COR-L47 (cell line): ENCODE data around the gene FBL.
A peak's percentile ranks its signal among the peaks of the same experiment; 100 is the strongest.
"Not testable (repeated sequence)": the region's sequence is repeated elsewhere in the genome, so short reads cannot be mapped to it uniquely, and the experiment has no call there.

Source experiments
- DNase-seq: peaks from one replicate; lab custom pipeline; 2025; lab: John Stamatoyannopoulos, UW

FBL gene

DNA sequence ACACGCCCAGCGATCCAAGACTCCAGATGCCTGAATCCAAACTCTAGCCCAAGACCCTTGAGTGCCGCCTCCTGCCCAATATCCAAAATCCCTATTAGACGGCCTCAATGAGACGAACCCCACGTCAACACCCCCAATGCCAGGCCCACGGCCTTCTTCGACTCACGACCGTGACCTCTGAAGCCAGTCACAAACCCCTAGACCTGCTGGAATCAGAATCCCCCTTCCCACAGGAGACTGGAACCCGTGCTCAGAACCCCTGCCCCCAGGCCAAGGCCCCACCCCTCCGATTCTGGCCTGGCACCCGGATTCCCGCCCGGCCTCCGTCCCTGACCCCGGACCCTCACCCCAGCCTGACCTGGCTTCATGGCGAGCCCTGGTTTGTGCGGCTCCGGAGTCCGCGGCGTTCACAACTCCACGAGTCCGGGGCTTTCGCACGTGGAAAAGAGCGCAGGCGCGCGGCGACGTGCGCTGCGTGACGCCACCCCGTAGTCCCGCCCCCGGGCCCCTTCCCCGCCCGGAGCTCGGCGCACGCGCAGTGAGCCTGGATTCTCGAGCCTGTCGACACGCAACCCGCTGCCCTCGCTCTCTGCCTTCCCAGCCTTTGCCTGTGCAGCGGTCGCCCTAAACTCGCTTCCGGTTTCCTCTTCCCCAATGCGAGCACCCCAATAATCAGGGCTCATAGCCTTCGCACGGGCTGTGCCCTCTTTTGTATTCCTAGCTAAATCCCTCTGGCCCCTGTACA lies at the start of gene FBL:
FBL (minus strand) TSS at position 447 of the 745 bp plus-strand sequence; CDS start at position 368, 79 bp downstream.
- DNase-seq: peak; percentile 90

- DNase-seq: not testable (repeated sequence)
These were observed 48.9 kb upstream of the FBL start for GRCh38 chr19:39895096-39895495.

DNA sequence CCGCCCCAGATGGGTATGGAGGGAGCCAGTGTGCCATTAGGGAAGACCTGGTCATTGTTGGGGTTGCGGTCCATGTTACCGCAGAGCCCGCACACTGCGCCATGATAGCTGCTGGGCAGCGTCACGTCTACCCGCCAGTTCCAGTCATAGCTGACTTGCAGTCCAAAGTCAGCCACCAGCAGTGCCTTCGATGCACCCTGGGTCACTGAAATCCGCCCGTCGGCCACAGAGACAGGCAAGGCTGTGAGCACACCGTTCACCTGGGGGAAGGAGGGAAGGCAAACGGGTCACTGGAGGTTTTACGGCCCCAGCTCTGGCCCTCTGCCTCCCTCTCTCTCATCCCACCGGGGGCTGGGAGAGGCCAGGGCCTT lies 48.0 kb upstream of the FBL start:
- DNase-seq: not testable (repeated sequence)

GRCh38 chr19:39893366-39894235 lies 47.4 kb upstream of the FBL start:
- not testable (repeated sequence) for DNase-seq

DNA sequence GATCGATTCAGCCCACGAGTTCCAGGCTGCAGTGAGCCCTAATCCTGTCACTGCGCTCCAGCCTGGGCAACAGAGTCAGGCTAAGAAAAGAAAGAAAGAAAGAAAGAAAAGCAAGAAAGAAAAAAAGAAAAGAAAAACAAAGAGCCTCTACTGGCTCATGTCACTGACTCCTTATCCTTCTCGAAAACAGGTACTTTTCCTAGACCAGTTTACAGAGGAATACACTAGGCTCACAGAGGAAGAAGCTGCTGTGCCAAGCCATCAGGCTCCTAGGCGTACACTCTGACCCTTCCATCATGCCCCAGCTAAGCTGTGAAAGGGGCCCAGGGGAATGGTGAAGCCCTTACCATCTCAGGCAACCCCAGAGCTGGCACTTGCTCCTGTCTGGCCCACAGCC lies 46.3 kb upstream of the FBL start:
- DNase-seq: not testable (repeated sequence)

DNA sequence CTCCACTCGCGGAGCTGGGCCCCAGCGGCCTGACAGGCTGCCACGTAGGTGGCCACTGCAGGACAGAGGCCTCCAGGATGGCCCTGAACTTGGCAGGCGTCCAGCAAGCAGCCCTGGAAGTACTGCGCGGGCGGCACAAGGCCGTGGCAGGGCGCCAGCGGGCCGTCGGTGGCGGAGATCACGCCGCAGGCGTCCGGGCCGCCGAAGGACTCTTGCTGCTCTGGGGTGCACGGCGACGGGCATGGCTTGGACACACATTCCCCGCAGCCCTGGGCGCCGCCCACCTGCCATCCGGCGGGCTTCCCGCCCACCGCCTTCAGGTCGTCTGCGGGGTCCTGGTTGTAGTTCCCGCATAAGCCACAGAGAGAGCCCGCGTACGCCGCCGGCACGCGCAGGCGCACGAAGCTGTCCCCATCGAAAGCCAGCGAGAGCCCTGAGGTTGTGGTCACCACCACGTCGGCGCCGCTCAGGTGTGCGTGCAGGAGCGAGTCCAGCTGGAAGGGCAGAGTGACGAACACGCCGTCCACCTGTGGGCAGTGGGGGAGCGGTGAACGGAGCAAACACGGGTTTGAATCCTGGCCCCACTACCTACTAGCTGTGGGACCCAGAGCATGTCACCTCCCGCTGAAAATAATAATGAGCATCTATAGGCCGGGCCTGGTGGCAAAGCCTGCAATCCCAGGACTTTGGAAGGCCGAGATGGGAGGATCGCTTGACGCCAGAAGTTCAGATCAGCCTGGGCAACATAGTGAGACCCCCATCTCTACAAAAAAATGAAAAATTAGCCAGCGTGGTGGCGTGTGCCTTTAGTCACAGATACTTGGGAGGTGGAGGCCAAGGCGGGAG lies 45.7 kb upstream of the FBL start:
- DNase-seq: not testable (repeated sequence)

DNA sequence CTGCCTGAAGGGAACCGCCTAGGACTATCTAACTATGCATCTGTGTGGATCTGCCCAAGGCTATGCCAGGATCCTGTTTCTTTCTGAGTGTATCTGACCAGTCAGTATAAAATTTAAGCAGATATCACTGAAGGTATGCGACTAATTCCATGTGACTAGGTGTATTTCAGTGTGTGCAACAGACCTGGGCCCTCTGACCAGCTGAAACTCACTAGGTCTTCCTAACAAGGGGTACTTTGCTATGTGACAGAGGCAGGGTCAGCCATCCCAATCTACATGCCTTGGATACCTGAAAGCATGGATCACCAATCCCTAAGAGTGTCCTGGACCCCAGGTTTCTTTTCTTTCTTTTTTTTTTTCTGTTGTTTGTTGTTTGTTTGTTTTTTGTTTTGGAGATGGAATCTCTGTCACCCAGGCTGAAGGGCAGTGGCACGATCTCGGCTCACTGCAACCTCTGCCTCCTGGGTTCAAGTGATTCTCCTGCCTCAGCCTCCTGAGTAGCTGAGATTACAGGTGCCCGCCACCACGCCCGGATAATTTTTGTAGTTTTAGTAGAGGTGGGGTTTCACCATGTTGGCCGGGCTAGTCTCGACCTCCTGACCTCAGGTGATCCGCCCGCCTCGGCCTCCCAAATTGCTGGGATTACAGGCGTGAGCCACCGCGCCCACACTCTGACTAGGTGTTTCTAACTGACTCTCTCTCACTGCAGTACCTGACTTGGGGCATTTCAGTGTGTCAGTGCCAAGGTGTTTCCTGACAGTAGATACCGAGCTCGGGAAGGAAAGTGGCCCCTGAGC lies 44.8 kb upstream of the FBL start:
- DNase-seq: no peak

DNA sequence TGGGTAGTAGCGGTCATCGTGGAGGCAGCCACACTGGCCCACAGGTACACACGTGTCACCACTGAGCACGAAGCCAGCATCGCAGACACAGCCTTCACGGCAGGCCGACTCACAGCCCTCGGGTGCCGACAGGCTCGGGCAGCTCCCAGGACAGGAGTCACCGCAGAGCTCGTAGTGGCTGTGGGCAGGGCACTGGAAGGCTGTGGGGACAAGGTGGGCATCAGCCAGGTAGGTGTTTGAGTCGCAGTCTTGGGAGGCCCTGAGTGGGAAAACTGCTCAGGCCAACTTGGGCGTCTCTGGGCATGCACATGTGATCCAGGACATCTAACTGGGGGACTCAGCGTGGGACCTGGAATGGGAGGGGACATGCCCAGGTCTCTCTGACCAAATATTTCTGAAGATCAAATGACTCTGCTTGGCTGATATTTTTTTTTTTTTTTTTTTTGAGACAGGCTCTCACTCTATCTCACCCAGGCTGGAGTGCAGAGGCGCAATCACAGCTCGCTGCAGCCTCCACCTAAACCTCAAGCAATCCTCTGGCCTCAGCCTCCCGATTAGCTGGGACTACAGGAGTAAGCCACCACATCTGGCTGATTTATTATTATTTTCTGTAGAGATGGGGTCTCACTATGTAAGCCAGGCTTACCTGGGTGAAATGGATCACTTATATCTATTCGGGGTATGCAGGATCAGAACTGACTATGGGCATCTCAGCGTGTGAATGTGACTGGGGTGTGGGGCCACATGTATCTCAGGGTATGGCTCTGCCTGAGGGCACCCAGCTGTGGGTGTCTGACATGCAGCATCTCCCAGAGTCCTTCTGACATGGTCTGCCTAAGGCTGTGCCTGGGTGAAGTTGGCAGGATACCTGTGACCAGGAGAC lies 43.9 kb upstream of the FBL start:
- not testable (repeated sequence) for DNase-seq

- DNase-seq: not testable (repeated sequence)
These were observed 41.3 kb upstream of the FBL start for GRCh38 chr19:39887456-39887951.

DNA sequence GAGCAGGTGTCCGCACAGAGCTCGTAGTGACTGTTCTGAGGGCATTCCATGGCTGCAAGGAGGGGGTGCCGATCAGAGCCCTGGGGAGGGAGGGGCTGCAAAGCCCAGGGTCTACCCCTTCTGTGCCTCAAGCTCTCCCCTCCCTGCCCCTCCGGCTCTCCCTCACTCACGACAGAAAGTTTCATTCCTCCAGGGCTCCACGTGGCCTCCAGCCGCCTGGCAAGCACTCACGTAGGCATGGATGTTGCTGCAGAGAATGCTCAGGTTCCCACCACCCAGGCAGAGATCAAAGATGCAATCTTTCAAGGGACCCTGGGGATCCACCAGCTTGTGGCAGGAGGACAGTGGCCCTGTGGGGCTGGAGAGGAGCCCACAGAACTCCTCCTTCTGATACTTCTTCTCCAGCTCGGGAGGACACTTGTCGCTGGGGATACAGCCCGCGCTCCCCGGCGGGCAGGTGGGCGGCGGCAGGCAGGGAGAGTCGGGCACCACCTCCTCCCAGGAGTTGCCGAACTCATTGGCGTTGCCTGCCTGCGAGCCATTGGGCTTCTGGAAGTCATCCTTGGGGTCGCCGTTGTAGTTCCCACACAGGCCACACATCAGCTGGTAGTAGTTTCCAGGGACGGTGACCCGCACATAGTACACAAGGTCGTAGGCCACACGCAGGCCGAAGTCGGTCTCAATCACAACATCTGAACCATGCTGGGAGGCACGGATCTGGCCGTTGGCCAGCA lies 39.8 kb upstream of the FBL start:
- DNase-seq: not testable (repeated sequence)

GRCh38 chr19:39884721-39885120 lies 38.5 kb upstream of the FBL start:
- not testable (repeated sequence) for DNase-seq

DNA sequence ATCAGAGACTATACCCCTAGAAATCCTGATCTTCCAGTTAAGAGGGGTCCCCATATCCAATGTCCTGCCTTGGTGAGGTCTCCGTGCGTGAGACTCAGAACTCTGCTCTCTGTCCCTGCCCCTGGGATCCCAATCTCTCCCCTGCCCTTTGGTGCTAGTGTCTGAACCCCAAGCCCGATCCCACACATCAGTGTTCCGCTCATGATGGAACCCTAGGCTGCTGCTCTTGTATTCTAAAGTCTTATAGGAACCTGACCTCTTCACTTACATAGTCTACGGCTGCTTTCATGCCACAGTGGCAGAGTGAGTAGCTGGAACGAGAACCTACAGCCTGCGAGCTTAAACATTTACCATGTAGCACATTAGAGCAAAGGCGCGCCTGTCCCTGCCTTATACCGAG lies 36.5 kb upstream of the FBL start:
- not testable (repeated sequence) for DNase-seq

DNA sequence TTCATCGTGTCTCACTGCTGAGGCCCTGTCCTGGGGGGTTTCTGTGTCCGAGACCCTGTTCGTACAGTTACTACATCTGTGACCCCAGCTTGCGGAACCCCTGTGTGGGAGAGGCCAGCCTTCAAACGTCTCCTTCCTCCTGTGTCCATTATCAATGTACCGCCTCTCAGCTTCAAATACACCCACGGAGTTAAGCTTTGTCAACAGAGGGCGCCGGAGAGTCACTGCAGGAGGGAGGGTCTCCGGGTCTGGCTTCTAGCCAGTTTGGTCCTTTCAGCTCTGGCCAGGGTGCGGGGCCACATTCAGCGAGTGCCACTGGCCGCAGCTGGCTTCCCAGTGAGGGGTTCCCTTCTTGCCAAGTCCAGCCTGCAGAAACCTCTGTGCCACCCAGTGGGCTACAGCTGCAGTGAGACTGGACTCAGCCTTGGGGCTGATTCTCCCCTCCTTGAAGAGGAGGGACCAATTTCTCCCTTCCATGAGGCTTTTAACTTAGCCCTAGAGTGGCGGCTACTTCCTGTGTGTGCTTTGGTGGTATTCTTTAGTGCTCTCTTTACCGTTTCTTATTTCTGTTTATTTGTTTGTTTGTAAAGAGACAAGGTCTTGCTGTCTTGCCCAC lies 35.4 kb upstream of the FBL start:
- peak; percentile 72 for DNase-seq

DNA sequence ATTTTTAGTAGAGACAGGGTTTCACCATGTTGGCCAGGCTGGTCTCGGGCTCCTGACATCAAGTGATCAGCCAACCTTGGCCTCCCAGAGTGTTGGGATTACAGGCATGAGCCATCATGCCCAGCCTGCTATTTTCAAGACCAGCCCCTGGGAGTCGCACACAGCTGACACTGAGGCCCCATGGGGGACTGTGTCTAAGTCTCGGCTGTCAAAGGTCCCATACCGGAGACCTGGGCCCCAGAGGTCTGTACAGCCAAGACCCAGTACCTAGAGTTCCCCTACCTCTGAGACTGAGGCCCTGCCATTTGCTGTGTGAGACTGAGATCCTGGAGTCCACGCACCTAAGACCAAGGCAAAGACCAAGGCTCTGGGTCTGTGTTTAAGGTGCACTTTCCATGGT lies 34.1 kb upstream of the FBL start:
- not testable (repeated sequence) for DNase-seq

DNA sequence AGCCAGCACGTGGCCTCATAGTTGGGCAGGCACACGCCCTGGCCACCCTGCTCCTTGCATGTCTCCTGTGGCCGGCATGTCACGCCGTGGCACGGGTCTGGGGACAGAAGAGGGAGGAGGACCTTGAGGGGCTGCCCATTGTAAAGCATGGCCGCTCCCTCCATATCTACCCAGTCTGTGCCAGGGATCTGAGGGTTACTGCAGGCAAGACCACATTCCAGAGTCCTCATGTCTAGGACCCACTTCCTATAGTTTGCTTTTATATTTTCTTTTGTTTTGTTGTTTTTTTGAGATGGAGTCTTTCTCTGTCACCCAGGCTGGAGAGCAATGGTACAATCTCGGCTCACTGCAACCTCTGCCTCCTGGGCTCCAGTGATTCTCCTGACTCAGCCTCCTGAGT lies 33.6 kb upstream of the FBL start:
- DNase-seq: not testable (repeated sequence)

GRCh38 chr19:39878866-39879265 lies 32.7 kb upstream of the FBL start:
- DNase-seq: not testable (repeated sequence)

- DNase-seq: no peak
These were observed 32.2 kb upstream of the FBL start for GRCh38 chr19:39878398-39878797.

- not testable (repeated sequence) for DNase-seq
These were observed 31.8 kb upstream of the FBL start for GRCh38 chr19:39877982-39878381.

DNA sequence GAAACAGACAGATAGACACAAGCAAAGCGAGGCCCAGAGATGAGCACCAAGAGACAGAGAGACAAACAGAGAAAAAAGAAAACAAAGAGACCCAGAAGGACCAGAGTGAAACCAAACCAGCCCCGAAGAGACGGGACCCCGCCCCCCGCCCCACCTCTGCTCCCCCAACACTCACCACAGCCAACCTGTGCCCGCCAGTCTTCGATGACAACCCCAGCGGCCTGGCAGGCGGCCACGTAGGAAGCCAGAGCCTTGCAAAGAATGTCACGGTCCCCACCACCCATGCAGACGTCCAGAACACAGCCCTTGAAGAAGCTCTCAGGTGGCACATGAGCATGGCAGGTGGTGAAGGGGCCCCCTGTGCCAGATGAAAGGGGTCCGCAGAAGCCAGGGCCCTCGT lies 31.3 kb upstream of the FBL start:
- not testable (repeated sequence) for DNase-seq
